ENCODE results near the gene GLYR1. TPM values are rescaled to one million over a fixed set of nuclear protein-coding genes. Genes with fewer than 3 reads are reported as not detected.
A peak's percentile ranks its signal among the peaks of the same experiment; 100 is the strongest.

Gene GLYR1
- total RNA-seq, 5 donors from 2014 or later (not counting 1 experiment from before 2014, with no cell fraction given): 95.5 to 106 (median 102) TPM

DNA sequence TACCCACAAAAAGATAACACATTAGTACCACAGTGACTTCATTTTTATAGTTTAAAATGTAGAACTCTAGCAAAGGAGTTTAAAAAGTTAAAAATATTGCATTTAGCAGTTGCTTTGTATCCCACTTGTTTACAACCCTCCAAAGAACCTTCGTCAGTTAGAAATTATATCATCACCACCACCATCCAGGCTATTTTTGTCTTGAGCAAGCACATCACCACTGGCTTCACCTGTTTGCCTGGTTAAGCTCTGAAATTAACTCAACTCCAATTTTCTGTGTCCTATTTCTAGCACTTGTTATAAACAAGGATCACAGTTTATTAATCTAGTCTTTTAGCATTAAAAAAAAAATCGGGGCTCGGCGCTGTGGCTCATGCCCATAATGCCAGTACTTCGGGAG is 6.1 kb downstream of the GLYR1 start:
- H3K4me1 ChIP-seq (ENCODE audit: control insufficient read depth in 1 of 2, extremely low read depth in 1 of 2, insufficient read depth in 2 of 2, low read length in 2 of 2): peaks cover 5 to 7% of the 10 kb centered on the region in 2 experiments

GRCh38 chr16:4839942-4840341 is 7.1 kb downstream of the GLYR1 start:
- H3K4me3 Mint-ChIP-seq: no peak overlapping the region
- Histone ChIP-seq H3K9me3 (no peaks in the 10 kb centered on the region), H3K36me3 (ENCODE audit: control insufficient read depth in 2 of 2, extremely low read depth in 1 of 2, insufficient read depth in 1 of 2, low read length in 1 of 2) (peaks cover 6 to 79% of the 10 kb centered on the region in 2 donors), H3K27me3 (replicated peaks in 1 of 2; ENCODE audit: control insufficient read depth in 2 of 2, extremely low read depth in 1 of 2, insufficient read depth in 2 of 2, low read length in 1 of 2) (no peaks in the 10 kb centered on the region), H3K4me3 (ENCODE audit: control insufficient read depth in 1 of 2, extremely low read depth in 1 of 2, low read length in 1 of 2) (no peak overlapping the region), H3K4me1 (ENCODE audit: control insufficient read depth in 1 of 2, extremely low read depth in 1 of 2, insufficient read depth in 2 of 2, low read length in 2 of 2) (peaks cover 0 to 2% of the 10 kb centered on the region in 2 experiments), H3K27ac (ENCODE audit: low read length) (no peak overlapping the region)
- POLR2A ChIA-PET: no interaction called here
- no peak for ATAC-seq (replicated peaks in 1 of 4)
- H3K9me3 Mint-ChIP-seq: no peaks in the 10 kb centered on the region
- H3K27ac Mint-ChIP-seq: no peak overlapping the region
- CTCF ChIA-PET: no interaction called here
- no peak for DNase-seq
- H3K36me3 Mint-ChIP-seq: peaks cover 48% of the 10 kb centered on the region
- no peaks in the 10 kb centered on the region for H3K27me3 Mint-ChIP-seq
- 91% methylated on average over 5 of the region's 5 CpGs for WGBS (ENCODE audit: insufficient coverage)
- peaks cover 6 to 30% (median 10%) of the 10 kb centered on the region in 3 donors for H3K4me1 Mint-ChIP-seq

More for the DNA sequence above, 6.1 kb downstream of the GLYR1 start:
- Histone ChIP-seq H3K9me3 (no peaks in the 10 kb centered on the region), H3K27me3 (replicated peaks in 1 of 2; ENCODE audit: control insufficient read depth in 2 of 2, extremely low read depth in 1 of 2, insufficient read depth in 2 of 2, low read length in 1 of 2) (no peaks in the 10 kb centered on the region), H3K4me3 (ENCODE audit: control insufficient read depth in 1 of 2, extremely low read depth in 1 of 2, low read length in 1 of 2) (no peak overlapping the region), H3K36me3 (ENCODE audit: control insufficient read depth in 2 of 2, extremely low read depth in 1 of 2, insufficient read depth in 1 of 2, low read length in 1 of 2) (peaks cover 6 to 79% of the 10 kb centered on the region in 2 donors), H3K27ac (ENCODE audit: low read length) (no peak overlapping the region)
- Mint-ChIP-seq H3K4me1 (peaks cover 15 to 39% (median 20%) of the 10 kb centered on the region in 3 donors), H3K27ac (peak overlapping the region in 1 of 2 donors; percentile 2), H3K36me3 (peaks cover 48% of the 10 kb centered on the region), H3K4me3 (no peak overlapping the region), H3K9me3 (no peaks in the 10 kb centered on the region), H3K27me3 (no peaks in the 10 kb centered on the region)
- ATAC-seq (replicated peaks in 1 of 4) (no peak), DNase-seq (no peak)
- 50% methylated on average over 2 of the region's 5 CpGs for WGBS (ENCODE audit: insufficient coverage)
- ChIA-PET CTCF (no interaction called here), POLR2A (no interaction called here)

- no peaks in the 10 kb centered on the region for H3K9me3 Mint-ChIP-seq
- H3K36me3 ChIP-seq (ENCODE audit: control insufficient read depth in 2 of 2, extremely low read depth in 1 of 2, insufficient read depth in 1 of 2, low read length in 1 of 2): peaks cover 3 to 82% of the 10 kb centered on the region in 2 donors
- H3K4me1 ChIP-seq (ENCODE audit: control insufficient read depth in 1 of 2, extremely low read depth in 1 of 2, insufficient read depth in 2 of 2, low read length in 2 of 2): no peaks in the 10 kb centered on the region
- peaks cover 44% of the 10 kb centered on the region for H3K36me3 Mint-ChIP-seq
- H3K4me1 Mint-ChIP-seq: peaks cover 16 to 24% (median 20%) of the 10 kb centered on the region in 3 donors
- no peak overlapping the region for H3K27ac Mint-ChIP-seq
- H3K27me3 Mint-ChIP-seq: no peaks in the 10 kb centered on the region
- no peak overlapping the region for H3K4me3 ChIP-seq (ENCODE audit: control insufficient read depth in 1 of 2, extremely low read depth in 1 of 2, low read length in 1 of 2)
- ATAC-seq (replicated peaks in 1 of 4) (no peak), DNase-seq (no peak)
- ChIA-PET POLR2A (interaction anchor here in 1 of 2 donors (0.6 kb wide), 1 partner anchor 976 kb away, joined by 4 read pairs; no protein-coding TSS in a partner anchor), CTCF (no interaction called here)
- H3K4me3 Mint-ChIP-seq: no peak overlapping the region
- WGBS (ENCODE audit: insufficient coverage): 94% methylated on average over 3 of the region's 13 CpGs
- no peaks in the 10 kb centered on the region for H3K9me3 ChIP-seq
- H3K27ac ChIP-seq (ENCODE audit: low read length): no peak overlapping the region
- H3K27me3 ChIP-seq (replicated peaks in 1 of 2; ENCODE audit: control insufficient read depth in 2 of 2, extremely low read depth in 1 of 2, insufficient read depth in 2 of 2, low read length in 1 of 2): no peaks in the 10 kb centered on the region
Observed at GRCh38 chr16:4837733-4838501, 9.2 kb downstream of the GLYR1 start.

DNA sequence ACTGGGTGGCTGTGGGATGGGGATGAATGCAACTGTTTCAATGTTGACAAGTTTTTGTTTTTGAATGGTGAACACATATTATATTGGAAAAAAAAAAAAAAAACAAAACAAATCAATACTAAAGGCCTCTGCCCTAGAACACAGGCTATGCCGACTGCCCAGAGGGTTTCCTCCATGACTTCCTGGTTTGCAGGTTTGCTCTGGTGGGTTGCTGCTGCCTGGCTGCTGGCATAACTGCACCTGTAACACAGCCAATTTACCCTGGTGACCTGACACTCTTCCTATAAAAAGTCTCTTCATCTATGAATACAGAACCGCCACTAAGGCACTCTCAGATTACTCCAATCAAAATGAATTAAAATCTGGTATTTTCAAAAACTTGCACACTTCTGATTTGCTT is 10.4 kb downstream of the GLYR1 start:
- Histone ChIP-seq H3K36me3 (ENCODE audit: control insufficient read depth in 2 of 2, extremely low read depth in 1 of 2, insufficient read depth in 1 of 2, low read length in 1 of 2) (peaks cover 3 to 85% of the 10 kb centered on the region in 2 donors), H3K27me3 (replicated peaks in 1 of 2; ENCODE audit: control insufficient read depth in 2 of 2, extremely low read depth in 1 of 2, insufficient read depth in 2 of 2, low read length in 1 of 2) (no peaks in the 10 kb centered on the region), H3K4me1 (ENCODE audit: control insufficient read depth in 1 of 2, extremely low read depth in 1 of 2, insufficient read depth in 2 of 2, low read length in 2 of 2) (no peaks in the 10 kb centered on the region), H3K4me3 (ENCODE audit: control insufficient read depth in 1 of 2, extremely low read depth in 1 of 2, low read length in 1 of 2) (no peak overlapping the region), H3K27ac (ENCODE audit: low read length) (no peak overlapping the region), H3K9me3 (no peaks in the 10 kb centered on the region)
- Mint-ChIP-seq H3K4me3 (no peak overlapping the region), H3K27me3 (no peaks in the 10 kb centered on the region), H3K9me3 (no peaks in the 10 kb centered on the region), H3K27ac (no peak overlapping the region), H3K4me1 (peaks cover 20 to 28% (median 24%) of the 10 kb centered on the region in 3 donors), H3K36me3 (peaks cover 47% of the 10 kb centered on the region)
- ChIA-PET CTCF (no interaction called here), POLR2A (interaction anchor here in 1 of 2 donors (0.6 kb wide), 1 partner anchor 248 kb away, joined by 3 read pairs; no protein-coding TSS in a partner anchor)
- ATAC-seq (replicated peaks in 1 of 4) (no peak), DNase-seq (no peak)
- 92% methylated on average over 1 of the region's 2 CpGs for WGBS (ENCODE audit: insufficient coverage)

- H3K4me3 Mint-ChIP-seq: no peak overlapping the region
- H3K36me3 Mint-ChIP-seq: peaks cover 44% of the 10 kb centered on the region
- Histone ChIP-seq H3K9me3 (no peaks in the 10 kb centered on the region), H3K4me1 (ENCODE audit: control insufficient read depth in 1 of 2, extremely low read depth in 1 of 2, insufficient read depth in 2 of 2, low read length in 2 of 2) (no peaks in the 10 kb centered on the region), H3K27me3 (replicated peaks in 1 of 2; ENCODE audit: control insufficient read depth in 2 of 2, extremely low read depth in 1 of 2, insufficient read depth in 2 of 2, low read length in 1 of 2) (no peaks in the 10 kb centered on the region), H3K27ac (ENCODE audit: low read length) (no peak overlapping the region), H3K4me3 (ENCODE audit: control insufficient read depth in 1 of 2, extremely low read depth in 1 of 2, low read length in 1 of 2) (no peak overlapping the region), H3K36me3 (ENCODE audit: control insufficient read depth in 2 of 2, extremely low read depth in 1 of 2, insufficient read depth in 1 of 2, low read length in 1 of 2) (peaks cover 6 to 85% of the 10 kb centered on the region in 2 donors)
- WGBS (ENCODE audit: insufficient coverage): no CpG with 5 or more reads among the region's 1 CpG
- H3K27me3 Mint-ChIP-seq: no peaks in the 10 kb centered on the region
- POLR2A ChIA-PET: interaction anchor here (0.5 to 0.6 kb wide), 3 partner anchors 13 to 1726 kb away, joined by 3 to 4 read pairs (median 4); no protein-coding TSS in a partner anchor
- CTCF ChIA-PET: no interaction called here
- peaks cover 16 to 20% (median 19%) of the 10 kb centered on the region in 3 donors for H3K4me1 Mint-ChIP-seq
- no peak overlapping the region for H3K27ac Mint-ChIP-seq
- H3K9me3 Mint-ChIP-seq: no peaks in the 10 kb centered on the region
- no peak for DNase-seq
- ATAC-seq (replicated peaks in 1 of 4): no peak
Observed at GRCh38 chr16:4833584-4833983, 13.5 kb downstream of the GLYR1 start.

- POLR2A ChIA-PET: no interaction called here
- no peaks in the 10 kb centered on the region for H3K4me1 ChIP-seq (ENCODE audit: control insufficient read depth in 1 of 2, extremely low read depth in 1 of 2, insufficient read depth in 2 of 2, low read length in 2 of 2)
- Mint-ChIP-seq H3K4me1 (peaks cover 16 to 20% (median 19%) of the 10 kb centered on the region in 3 donors), H3K36me3 (peaks cover 43% of the 10 kb centered on the region), H3K27ac (no peak overlapping the region), H3K9me3 (no peaks in the 10 kb centered on the region), H3K4me3 (no peak overlapping the region), H3K27me3 (no peaks in the 10 kb centered on the region)
- no peak overlapping the region for H3K4me3 ChIP-seq (ENCODE audit: control insufficient read depth in 1 of 2, extremely low read depth in 1 of 2, low read length in 1 of 2)
- H3K36me3 ChIP-seq (ENCODE audit: control insufficient read depth in 2 of 2, extremely low read depth in 1 of 2, insufficient read depth in 1 of 2, low read length in 1 of 2): peaks cover 6 to 83% of the 10 kb centered on the region in 2 donors
- CTCF ChIA-PET: no interaction called here
- no peaks in the 10 kb centered on the region for H3K9me3 ChIP-seq
- DNase-seq: no peak
- no peaks in the 10 kb centered on the region for H3K27me3 ChIP-seq (replicated peaks in 1 of 2; ENCODE audit: control insufficient read depth in 2 of 2, extremely low read depth in 1 of 2, insufficient read depth in 2 of 2, low read length in 1 of 2)
- ATAC-seq (replicated peaks in 1 of 4): no peak
- 80% methylated on average over 2 of the region's 6 CpGs for WGBS (ENCODE audit: insufficient coverage)
- no peak overlapping the region for H3K27ac ChIP-seq (ENCODE audit: low read length)
Observed at GRCh38 chr16:4832698-4833343, 14.3 kb downstream of the GLYR1 start.

All from T-cell (primary cell).